Measurements from ENCODE around the gene HDAC1. TPM values are rescaled to one million over a fixed set of nuclear protein-coding genes. Genes with fewer than 3 reads are reported as not detected.

Gene HDAC1
- total RNA-seq, 3 donors from 2014 or later = 143 to 208 (median 203) TPM

GRCh38 chr1:32263744-32264143 lies 28.1 kb upstream of the HDAC1 start:
- DNase-seq = no peak
- Histone ChIP-seq H3K4me3 (no peak overlapping the region), H3K9me3 (no peaks in the 10 kb centered on the region), H3K36me3 (ENCODE audit: low read depth) (no peaks in the 10 kb centered on the region), H3K4me1 (ENCODE audit: low read depth) (no peaks in the 10 kb centered on the region)
- peak; percentile 37 for ATAC-seq
- TF ChIP-seq CTCF (IDR thresholded peaks at IDR 0.05) = no peak
- intact Hi-C loops (cut with DNase I, micrococcal nuclease) = no loop called here

GRCh38 chr1:32265846-32266245 lies 26.0 kb upstream of the HDAC1 start:
- H3K4me3 ChIP-seq = no peak overlapping the region
- H3K36me3 ChIP-seq (ENCODE audit: low read depth) = no peaks in the 10 kb centered on the region
- ATAC-seq (no peak), DNase-seq (no peak)
- no peak for TF ChIP-seq CTCF (IDR thresholded peaks at IDR 0.05)
- H3K9me3 ChIP-seq = no peaks in the 10 kb centered on the region
- H3K4me1 ChIP-seq (ENCODE audit: low read depth) = no peaks in the 10 kb centered on the region
- intact Hi-C loops (cut with DNase I, micrococcal nuclease) = no loop called here

GRCh38 chr1:32266921-32267591 lies 24.8 kb upstream of the HDAC1 start:
- H3K4me1 ChIP-seq (ENCODE audit: low read depth) = no peaks in the 10 kb centered on the region
- DNase-seq = no peak
- TF ChIP-seq CTCF (IDR thresholded peaks at IDR 0.05) = no peak
- ATAC-seq = peak; percentile 33
- no peaks in the 10 kb centered on the region for H3K36me3 ChIP-seq (ENCODE audit: low read depth)
- H3K4me3 ChIP-seq = no peak overlapping the region
- intact Hi-C loops (cut with DNase I, micrococcal nuclease) = no loop called here
- H3K9me3 ChIP-seq = no peaks in the 10 kb centered on the region

- TF ChIP-seq CTCF (IDR thresholded peaks at IDR 0.05) = no peak
- DNase-seq (no peak), ATAC-seq (no peak)
- Histone ChIP-seq H3K36me3 (ENCODE audit: low read depth) (no peaks in the 10 kb centered on the region), H3K9me3 (no peaks in the 10 kb centered on the region), H3K4me1 (ENCODE audit: low read depth) (no peaks in the 10 kb centered on the region), H3K4me3 (no peak overlapping the region)
- intact Hi-C loops (cut with DNase I, micrococcal nuclease) = no loop called here
Measured at GRCh38 chr1:32269744-32270143, 22.1 kb upstream of the HDAC1 start.

- no peak for DNase-seq
- Histone ChIP-seq H3K36me3 (ENCODE audit: low read depth) (no peaks in the 10 kb centered on the region), H3K4me3 (no peak overlapping the region), H3K4me1 (ENCODE audit: low read depth) (peaks cover 4% of the 10 kb centered on the region), H3K9me3 (no peaks in the 10 kb centered on the region)
- no peak for ATAC-seq
- TF ChIP-seq CTCF (IDR thresholded peaks at IDR 0.05) = no peak
- intact Hi-C loops (cut with DNase I, micrococcal nuclease) = no loop called here
Measured at GRCh38 chr1:32272557-32273390, 19.1 kb upstream of the HDAC1 start.
